ENCODE data around the gene KLHL17. TPM values are rescaled to one million over a fixed set of nuclear protein-coding genes. Genes with fewer than 3 reads are reported as not detected.

The KLHL17 gene
- total and polyA plus RNA-seq, 10 of the 15 experiments (the other 5 are each of a cell fraction or from before 2014, with no cell fraction given): 0.03 to 30.6 (median 5.3) TPM

GRCh38 chr1:985126-985525 is 24.7 kb downstream of the KLHL17 start:
- H3K4me2 ChIP-seq (ENCODE audit: control insufficient read depth, insufficient read depth): no peak overlapping the region
- H3K79me2 ChIP-seq (ENCODE audit: control insufficient read depth, insufficient read depth, low read length): no peaks in the 10 kb centered on the region
- no peaks in the 10 kb centered on the region for H3K36me3 ChIP-seq (ENCODE audit: control insufficient read depth in 2 of 2, insufficient read depth in 2 of 2, low read length in 1 of 2)
- no peaks in the 10 kb centered on the region for H3K27me3 ChIP-seq (replicated peaks in 1 of 2; ENCODE audit: control insufficient read depth in 2 of 2, insufficient read depth in 2 of 2, low read length in 1 of 2)
- BruUV-seq (replicated peaks): no TSS peak
- ChIA-PET RAD21 (ENCODE audit: unreplicated experiment) (interaction anchor here (0.7 to 2.4 kb wide), 13 partner anchors 7 to 307 kb away, joined by 3 to 19 read pairs (median 3); partner anchors contain the start of genes AGRN and ISG15), CTCF (interaction anchor here (0.6 to 8.0 kb wide), 18 partner anchors 8 to 387 kb away, joined by 3 to 71 read pairs (median 6); partner anchors contain the start of genes ISG15 and NOC2L), POLR2A (interaction anchor here (0.6 to 1.0 kb wide), 3 partner anchors 10 to 28 kb away, joined by 3 to 7 read pairs (median 3); partner anchors contain the start of gene ISG15), SMC1A (ENCODE audit: uncharacterized antibody, unreplicated experiment) (interaction anchor here (0.8 to 2.7 kb wide), 11 partner anchors 16 to 387 kb away, joined by 3 to 13 read pairs (median 4); partner anchors contain the start of gene ISG15)
- DNase-seq (ENCODE audit: low read depth, low spot score) (no peak), ATAC-seq (no peak), FAIRE-seq (no peak)
- H4K20me1 ChIP-seq (ENCODE audit: control insufficient read depth, insufficient read depth): no peaks in the 10 kb centered on the region
- intact Hi-C loops (cut with micrococcal nuclease; ENCODE audit: unreplicated experiment): loop anchor here (2.0 kb wide), 1 partner anchor 308 kb away; no protein-coding TSS in a partner anchor
- in situ Hi-C loops (cut with MboI): no loop called here
- no peak overlapping the region for H2AFZ ChIP-seq (ENCODE audit: control insufficient read depth, low read depth, low read length)
- no peaks in the 10 kb centered on the region; the same call in 2 of the 3 replicates for H3K9me3 ChIP-seq (replicated peaks; ENCODE audit: control insufficient read depth, insufficient read depth, low read length)
- no peaks in the 10 kb centered on the region for H3K4me1 ChIP-seq (ENCODE audit: control insufficient read depth, insufficient read depth, low read length)
- H3K9ac ChIP-seq (ENCODE audit: control insufficient read depth, insufficient read depth, low read length): no peak overlapping the region
- 50% methylated on average over 13 of the region's 13 CpGs for WGBS (ENCODE audit: insufficient coverage, insufficient replicate concordance, low lambda C conversion rate, missing lambda C conversion rate)
- H3K4me3 ChIP-seq: no peak overlapping the region
- H3K27ac ChIP-seq (ENCODE audit: control insufficient read depth, insufficient read depth): no peak overlapping the region
- no peak for TF ChIP-seq SREBF1 (IDR thresholded peaks at IDR 0.05; ENCODE audit: low read length)
- no peak for TF ChIP-seq BMI1 (IDR thresholded peaks at IDR 0.05; ENCODE audit: borderline replicate concordance)
- TF ChIP-seq POLR2AphosphoS2 (IDR thresholded peaks at IDR 0.05; ENCODE audit: low read depth, low read length): no peak
- TF ChIP-seq CBFB (IDR thresholded peaks at IDR 0.05; ENCODE audit: low read depth): no peak
- TF ChIP-seq TBL1XR1 (IDR thresholded peaks at IDR 0.05; ENCODE audit: low read depth, low read length): no peak
- TF ChIP-seq RBBP5 (conservative IDR thresholded peaks at IDR 0.05): no peak
- no peak for TF ChIP-seq GABPA (IDR thresholded peaks at IDR 0.05; ENCODE audit: low read depth)
- TF ChIP-seq MEF2A (IDR thresholded peaks at IDR 0.05; ENCODE audit: insufficient read depth, low read depth, low read length): no peak
- TF ChIP-seq RFX5 (IDR thresholded peaks at IDR 0.05; ENCODE audit: low read depth, low read length): no peak
- no peak for TF ChIP-seq FOS (IDR thresholded peaks at IDR 0.05; ENCODE audit: borderline replicate concordance, extremely low read depth, insufficient read length)
- TF ChIP-seq E4F1 (IDR thresholded peaks at IDR 0.05; ENCODE audit: borderline replicate concordance, partially characterized antibody): no peak
- no peak for TF ChIP-seq PRDM15 (CRISPR knock-in tag; IDR thresholded peaks at IDR 0.05)
- TF ChIP-seq NR2F1 (conservative IDR thresholded peaks at IDR 0.05): no peak
- no peak for TF ChIP-seq NKRF (conservative IDR thresholded peaks at IDR 0.05)
- no peak for TF ChIP-seq SMC3 (IDR thresholded peaks at IDR 0.05; ENCODE audit: borderline replicate concordance, low read length)
- TF ChIP-seq NFYA (IDR thresholded peaks at IDR 0.05; ENCODE audit: borderline replicate concordance, low read depth, low read length): no peak
- no peak for TF ChIP-seq ZNF274 (IDR thresholded peaks at IDR 0.05; ENCODE audit: insufficient read depth, insufficient read length)
- no peak for TF ChIP-seq MTA2 (IDR thresholded peaks at IDR 0.05; ENCODE audit: low read depth)
- TF ChIP-seq POLR2A (IDR thresholded peaks at IDR 0.05; ENCODE audit: low read depth, low read length): no peak
